GM18505 (cell line): ENCODE results near the gene CHST2.
"Not testable (repeated sequence)": the region's sequence is repeated elsewhere in the genome, so short reads cannot be mapped to it uniquely, and the experiment has no call there.

Experiments used
- ATAC-seq: cut with Tn5 transposase; IDR thresholded peaks from one replicate; pipeline ENCODE4 v1.9.1; 2021; ENCODE audit not compliant: unreplicated experiment
- POLR2A ChIP-seq: IDR thresholded peaks from 4 replicates; pipeline ENCODE4 v1.6.1; 2011; ENCODE audit warnings: borderline replicate concordance; ENCODE audit not compliant: insufficient read depth, insufficient read length; ENCODE audit errors: extremely low read depth

The CHST2 gene, protein sequence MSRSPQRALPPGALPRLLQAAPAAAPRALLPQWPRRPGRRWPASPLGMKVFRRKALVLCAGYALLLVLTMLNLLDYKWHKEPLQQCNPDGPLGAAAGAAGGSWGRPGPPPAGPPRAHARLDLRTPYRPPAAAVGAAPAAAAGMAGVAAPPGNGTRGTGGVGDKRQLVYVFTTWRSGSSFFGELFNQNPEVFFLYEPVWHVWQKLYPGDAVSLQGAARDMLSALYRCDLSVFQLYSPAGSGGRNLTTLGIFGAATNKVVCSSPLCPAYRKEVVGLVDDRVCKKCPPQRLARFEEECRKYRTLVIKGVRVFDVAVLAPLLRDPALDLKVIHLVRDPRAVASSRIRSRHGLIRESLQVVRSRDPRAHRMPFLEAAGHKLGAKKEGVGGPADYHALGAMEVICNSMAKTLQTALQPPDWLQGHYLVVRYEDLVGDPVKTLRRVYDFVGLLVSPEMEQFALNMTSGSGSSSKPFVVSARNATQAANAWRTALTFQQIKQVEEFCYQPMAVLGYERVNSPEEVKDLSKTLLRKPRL

DNA sequence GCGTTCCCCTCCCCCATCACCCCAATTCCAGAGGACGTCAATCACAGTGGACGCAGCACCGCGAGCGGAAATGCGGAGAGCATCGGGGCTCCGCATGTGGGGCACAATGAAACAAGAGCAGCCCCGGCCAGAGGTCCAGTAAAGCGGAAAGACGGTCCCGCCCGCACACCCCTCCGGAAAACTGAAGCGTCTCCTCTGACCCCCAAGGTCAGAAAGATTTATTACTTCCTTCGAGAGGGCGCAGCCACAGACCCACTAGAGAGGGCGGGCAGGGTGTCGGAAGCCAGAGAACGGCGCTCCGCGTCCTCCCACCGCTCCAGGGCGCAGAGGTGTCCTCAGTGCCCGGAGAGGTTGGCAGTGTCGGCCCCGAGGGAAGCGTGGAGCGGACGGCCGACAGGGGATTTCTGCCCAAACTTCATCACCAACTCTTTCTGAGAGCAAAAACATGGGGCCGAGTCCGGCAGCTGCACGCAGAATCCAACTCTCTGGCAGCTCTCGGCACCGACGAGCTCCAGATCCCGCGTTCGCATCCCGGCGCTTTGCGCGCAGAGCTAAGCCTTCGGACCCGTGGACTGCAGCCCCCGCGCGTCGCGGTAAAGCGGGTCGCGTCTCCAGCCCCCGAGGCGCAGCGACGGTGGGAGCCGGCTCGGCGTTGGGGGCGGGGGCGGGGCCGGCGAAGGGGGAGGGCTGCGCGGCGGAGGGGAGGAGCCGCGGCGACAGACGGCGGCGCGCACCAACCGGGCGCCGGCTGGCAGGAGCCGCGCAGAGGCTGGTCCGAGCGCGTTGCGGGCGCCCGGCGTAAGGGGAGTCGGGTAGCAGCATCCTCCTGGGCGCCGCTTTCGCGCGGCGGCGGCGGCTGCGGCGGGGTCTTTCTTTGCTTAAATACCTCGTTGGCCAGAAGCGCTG is at the start of gene CHST2:
CHST2 (plus strand) TSS at position 763 of the 906 bp plus-strand sequence. CDS start 1,046 bp downstream, outside the sequence.
- TF ChIP-seq POLR2A = peak; percentile 74

DNA sequence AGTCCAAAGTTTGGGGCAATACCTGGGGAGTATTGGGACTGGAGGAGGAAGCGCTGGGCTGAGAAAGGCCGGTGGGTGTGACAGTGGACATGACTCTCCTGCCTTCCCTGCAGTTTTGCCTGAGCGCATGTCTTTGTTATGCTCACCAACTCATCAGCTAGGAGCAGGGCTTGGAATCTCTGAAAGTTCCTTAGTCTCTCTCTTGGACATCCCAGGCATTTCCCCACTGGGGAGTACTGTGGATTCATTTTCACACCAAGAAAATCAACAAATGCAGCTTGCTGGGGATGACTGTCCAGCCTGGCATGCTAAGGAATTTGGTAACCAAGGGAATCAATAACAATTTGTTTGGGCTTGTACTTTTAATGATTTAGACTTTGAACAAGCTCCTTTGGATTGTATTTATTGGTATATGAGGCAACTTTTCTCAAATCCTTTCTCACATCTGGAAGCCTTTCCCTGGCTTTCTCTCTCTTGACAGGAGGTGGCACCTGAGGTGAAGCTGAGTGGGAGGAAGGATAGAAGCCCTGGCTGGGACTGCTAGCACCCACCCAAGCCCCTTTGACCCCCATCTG is 48.5 kb upstream of the CHST2 start:
- no peak for ATAC-seq
- TF ChIP-seq POLR2A = no peak

More for the DNA sequence above, at the start of gene CHST2:
- ATAC-seq = peak; percentile 64

DNA sequence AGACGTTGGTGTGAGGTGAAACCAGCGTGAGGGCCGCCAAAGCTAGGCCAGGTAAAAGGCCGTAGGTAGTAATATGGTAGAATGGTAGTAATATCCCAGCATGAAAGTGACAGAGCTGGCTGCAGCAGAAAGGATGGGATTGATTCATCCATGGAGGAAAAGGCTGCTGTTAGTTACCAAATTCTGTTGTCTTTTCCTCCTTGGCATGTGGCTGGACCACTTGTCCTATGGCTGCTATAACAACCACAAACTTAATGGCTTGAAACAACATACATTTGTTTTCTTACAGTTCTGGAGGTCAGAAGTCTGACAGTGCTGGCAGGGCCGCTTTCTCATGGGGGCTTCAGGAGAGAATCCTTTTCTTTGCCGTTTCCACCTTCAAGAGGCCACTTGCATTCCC is 47.8 kb upstream of the CHST2 start:
- TF ChIP-seq POLR2A = no peak
- ATAC-seq = no peak

DNA sequence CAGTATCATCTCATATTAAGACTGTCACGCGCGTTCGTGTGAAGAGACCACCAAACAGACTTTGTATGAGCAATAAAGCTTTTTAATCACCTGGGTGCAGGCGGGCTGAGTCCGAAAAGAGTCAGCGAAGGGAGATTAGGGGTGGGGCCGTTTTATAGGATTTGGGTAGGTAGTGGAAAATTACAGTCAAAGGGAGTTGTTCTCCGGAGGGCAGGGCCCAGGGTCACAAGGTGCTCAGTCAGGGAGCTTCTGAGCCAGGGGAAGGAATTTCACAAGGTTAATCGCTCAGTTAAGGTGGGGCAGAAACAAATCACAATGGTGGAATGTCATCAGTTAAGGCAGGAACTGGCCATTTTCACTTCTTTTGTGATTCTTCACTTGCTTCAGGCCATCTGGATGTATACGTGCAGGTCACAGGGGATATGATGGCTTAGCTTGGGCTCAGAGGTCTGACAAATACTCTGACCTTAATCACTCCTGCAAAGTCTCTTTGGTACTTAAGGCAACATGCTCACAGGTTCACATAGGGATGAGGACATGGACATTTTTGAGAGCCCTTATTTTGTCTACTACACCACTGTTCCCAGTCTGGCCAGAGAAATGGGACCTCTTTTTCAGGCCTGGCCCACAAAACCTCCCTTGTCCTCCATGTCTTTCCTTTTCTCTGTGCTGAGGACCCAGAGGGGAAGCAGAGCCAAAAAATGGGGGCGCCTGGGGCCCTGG is 47.1 kb upstream of the CHST2 start:
- not testable (repeated sequence) for ATAC-seq

DNA sequence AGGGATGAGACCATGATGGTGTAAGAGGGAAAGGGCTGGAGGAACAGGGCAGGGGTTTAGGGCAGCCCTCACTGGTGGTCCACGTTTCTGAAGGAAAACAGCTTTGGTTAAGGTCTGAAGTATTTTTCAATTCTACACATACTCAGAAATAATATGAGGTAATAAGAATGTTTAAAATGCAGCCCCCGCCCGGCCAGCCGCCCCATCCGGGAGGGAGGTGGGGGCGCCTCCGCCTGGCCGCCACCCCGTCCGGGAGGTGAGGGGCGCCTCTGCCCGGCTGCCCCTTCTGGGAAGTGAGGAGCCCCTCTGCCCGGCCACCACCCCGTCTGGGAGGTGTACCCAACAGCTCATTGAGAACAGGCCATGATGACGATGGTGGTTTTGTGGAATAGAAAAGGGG is 46.0 kb upstream of the CHST2 start:
- ATAC-seq = not testable (repeated sequence)

DNA sequence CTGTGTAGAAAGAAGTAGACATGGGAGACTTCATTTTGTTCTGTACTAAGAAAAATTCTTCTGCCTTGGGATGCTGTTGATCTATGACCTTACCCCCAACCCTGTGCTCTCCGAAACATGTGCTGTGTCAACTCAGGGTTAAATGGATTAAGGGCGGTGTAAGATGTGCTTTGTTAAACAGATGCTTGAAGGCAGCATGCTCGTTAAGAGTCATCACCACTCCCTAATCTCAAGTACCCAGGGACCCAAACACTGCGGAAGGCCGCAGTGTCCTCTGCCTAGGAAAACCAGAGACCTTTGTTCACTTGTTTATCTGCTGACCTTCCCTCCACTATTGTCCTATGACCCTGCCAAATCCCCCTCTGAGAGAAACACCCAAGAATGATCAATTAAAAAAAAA is 45.6 kb upstream of the CHST2 start:
- ATAC-seq = not testable (repeated sequence)

DNA sequence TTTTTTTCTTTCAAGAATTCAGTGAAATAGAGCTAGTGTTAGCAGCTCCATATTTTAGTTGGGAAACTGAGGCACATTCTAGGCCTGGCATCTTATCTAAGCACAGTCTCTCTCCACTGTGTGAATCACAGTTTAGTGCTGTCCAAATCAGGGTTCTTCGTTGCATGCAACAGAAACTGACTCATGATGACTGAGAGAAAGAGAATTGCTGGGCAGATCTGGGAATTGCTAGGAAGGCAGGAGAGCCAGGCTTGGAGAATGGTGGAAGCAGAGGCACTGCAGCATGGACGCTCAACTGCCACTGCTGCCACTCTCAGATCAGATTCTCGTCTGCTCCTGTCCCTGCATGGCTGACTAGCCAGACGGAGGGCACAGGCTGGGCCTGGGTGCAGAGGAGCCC is 40.7 kb upstream of the CHST2 start:
- no peak for TF ChIP-seq POLR2A
- no peak for ATAC-seq

DNA sequence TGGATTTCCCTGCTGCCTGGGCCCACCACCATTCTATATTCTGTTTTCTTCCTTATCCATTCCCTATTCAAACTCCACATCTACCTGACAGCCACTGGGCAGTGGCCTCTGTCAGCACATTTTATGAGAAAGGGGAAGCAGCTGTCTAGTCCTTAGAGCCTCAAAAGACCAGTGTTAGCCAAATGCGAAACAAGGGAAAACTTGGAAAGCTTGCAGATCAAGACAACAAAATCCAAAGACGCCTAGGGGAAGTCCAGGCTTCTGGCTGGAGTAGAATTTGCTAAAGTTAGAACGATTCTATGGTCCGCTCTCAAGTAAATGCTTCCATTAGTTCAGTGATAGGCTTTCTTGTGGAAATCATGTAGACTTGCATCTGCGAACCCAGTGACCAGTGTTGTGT is 39.4 kb upstream of the CHST2 start:
- ATAC-seq = no peak
- no peak for TF ChIP-seq POLR2A

DNA sequence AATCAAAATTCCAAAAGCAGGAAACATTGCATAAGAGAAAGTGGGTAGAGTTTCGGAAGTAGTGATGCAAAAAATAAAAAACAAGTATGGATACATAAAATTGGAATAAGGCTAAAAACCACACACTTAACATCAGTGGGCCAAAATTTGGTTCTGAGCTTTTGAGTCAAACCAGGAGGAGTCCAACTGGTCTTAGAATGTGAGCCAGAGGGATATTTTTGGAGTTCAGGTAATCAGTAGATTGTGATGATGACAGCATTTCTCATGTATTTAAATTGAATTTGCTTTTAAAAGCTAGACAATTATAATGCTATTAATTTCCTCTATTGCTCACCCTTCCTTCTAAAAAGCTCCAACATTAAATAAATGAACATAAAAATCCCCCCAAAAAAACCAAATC is 38.2 kb upstream of the CHST2 start:
- ATAC-seq = no peak
- no peak for TF ChIP-seq POLR2A

DNA sequence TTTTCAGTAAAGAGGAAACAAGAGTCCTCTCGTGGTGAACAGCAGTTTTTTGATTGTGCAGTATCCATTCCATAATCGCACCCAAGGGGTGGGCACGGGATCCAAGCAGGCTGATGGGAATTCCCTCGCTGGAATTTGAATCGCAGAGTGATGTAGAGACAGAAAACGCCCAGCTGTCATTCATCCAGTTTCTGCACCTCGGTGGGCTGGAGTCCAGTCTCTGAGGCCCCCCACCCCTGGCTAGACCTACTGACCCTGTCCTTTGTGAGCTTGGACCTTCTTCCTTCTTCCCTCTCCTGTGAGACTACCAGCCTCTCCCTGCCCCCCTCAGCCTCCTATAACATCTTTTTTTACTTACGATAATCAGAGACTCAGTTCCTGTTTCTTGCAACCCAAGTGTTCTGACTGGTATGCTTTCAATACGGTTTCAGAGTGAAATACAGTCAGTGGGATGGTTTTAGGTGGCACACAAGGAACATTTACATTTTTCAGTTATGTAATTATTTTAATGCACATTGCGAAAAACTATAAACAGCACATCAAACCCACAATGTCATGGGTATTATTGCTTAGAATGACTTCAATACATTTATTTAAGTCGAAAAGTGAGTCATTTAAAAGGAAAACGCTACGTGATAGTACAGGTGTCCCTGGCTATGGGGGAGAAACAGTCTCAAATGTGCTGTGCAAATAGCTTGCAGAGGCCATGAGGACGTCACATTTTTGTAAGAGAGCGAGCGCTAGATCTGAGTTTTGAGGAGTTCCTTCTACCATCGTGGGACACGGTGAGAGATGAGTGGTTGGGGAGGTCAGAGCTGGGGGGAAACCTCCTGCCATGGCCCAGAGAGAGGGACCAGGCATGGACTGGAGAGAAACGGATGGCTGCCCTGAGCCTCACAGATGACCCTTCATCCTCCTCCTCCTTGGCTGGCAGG is 37.5 kb upstream of the CHST2 start:
- TF ChIP-seq POLR2A = peak; percentile 36
- ATAC-seq = peak; percentile 78

DNA sequence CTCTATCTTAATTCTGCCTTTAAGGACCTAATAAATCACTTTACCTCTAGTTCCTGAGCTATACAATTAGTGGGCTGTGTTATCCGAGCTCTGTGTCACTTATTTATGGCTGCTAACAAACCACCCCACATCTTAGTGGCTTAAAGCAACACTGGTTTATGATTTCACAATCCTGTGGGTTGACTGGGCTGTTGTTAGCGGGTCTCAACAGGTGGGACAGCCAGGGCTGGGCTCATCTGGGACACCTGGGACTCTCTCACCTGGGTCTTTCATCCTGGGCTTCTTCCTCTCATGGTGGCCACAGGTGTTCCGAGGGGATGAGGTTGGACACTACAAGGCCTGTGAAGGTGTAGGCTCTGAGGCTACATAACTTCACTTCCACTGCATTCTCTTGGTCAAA is 35.8 kb upstream of the CHST2 start:
- no peak for ATAC-seq
- TF ChIP-seq POLR2A = no peak
